Large intestine (tissue), 3 donors: ENCODE data around the gene APLF. TPM values are rescaled to one million over a fixed set of nuclear protein-coding genes. Genes with fewer than 3 reads are reported as not detected.
A peak's percentile ranks its signal among the peaks of the same experiment; 100 is the strongest.
"Not testable (repeated sequence)": the region's sequence is repeated elsewhere in the genome, so short reads cannot be mapped to it uniquely, and the experiment has no call there.

ENCODE experiments used
- DNase-seq, 2 donors: peaks; one replicate each; pipeline versions ENCODE4 v3.0.0 to v3.0.0-alpha.2; 2013
- H3K27ac ChIP-seq: one replicate; pipeline ENCODE4 v1.5.1; 2013; ENCODE audit warnings: low read length
- H3K27me3 ChIP-seq: 2 replicates; pipeline ENCODE4 v1.6.1; 2013; ENCODE audit warnings: low read length; ENCODE audit not compliant: control insufficient read depth, insufficient read depth
- H3K36me3 ChIP-seq: 2 replicates; pipeline ENCODE4 v1.6.1; 2013; ENCODE audit warnings: low read length; ENCODE audit not compliant: control insufficient read depth, insufficient read depth
- H3K4me1 ChIP-seq: one replicate; pipeline ENCODE4 v1.6.1; 2013; ENCODE audit warnings: low read length; ENCODE audit not compliant: control insufficient read depth, insufficient read depth
- H3K4me3 ChIP-seq: one replicate; pipeline ENCODE4 v1.5.1; 2013; ENCODE audit warnings: low read length
- H3K9me3 ChIP-seq: one replicate; pipeline ENCODE4 v1.6.1; 2013; ENCODE audit warnings: mild to moderate bottlenecking, low read depth, low read length, moderate library complexity; ENCODE audit not compliant: control insufficient read depth
- WGBS: methylation state at CpG from one replicate; pipeline ENCODE4 v1.1.5; 2013; ENCODE audit warnings: low lambda C conversion rate; ENCODE audit not compliant: insufficient coverage; 5-methylcytosine and 5-hydroxymethylcytosine counted together
- polyA plus RNA-seq: library from polyadenylated mRNA; unstranded; fragments of 120-200 nt; gene quantifications from one replicate; pipeline ENCODE4 v1.2.1, GENCODE V29; 2013

The APLF gene
- polyA plus RNA-seq, 1 donor = 2.0 TPM

DNA sequence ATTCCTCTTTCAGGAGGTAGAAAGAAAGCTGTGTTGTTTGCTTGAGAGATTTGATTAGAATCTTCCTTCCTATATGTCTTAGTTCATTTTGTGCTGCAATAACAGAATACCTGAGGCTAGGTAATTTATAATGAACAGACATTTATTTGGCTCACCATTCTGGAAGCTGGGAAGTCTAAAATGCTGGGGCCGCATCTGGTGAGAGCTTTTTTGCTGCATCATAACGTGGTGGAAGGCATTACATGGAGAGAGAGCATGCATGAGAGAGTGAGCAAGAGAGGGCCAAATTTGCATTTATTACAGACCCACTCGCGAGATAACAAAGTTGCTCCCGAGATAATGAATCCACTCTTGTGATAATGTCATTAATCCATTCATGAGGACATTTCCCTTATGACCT lies 34.4 kb downstream of the APLF start:
- H3K4me1 ChIP-seq = peaks cover 3% of the 10 kb centered on the region
- WGBS = no CpG with 5 or more reads among the region's 5 CpGs
- no peak overlapping the region for H3K4me3 ChIP-seq
- H3K36me3 ChIP-seq = no peaks in the 10 kb centered on the region
- no peaks in the 10 kb centered on the region for H3K9me3 ChIP-seq
- no peak for DNase-seq
- no peaks in the 10 kb centered on the region for H3K27me3 ChIP-seq
- no peak overlapping the region for H3K27ac ChIP-seq

DNA sequence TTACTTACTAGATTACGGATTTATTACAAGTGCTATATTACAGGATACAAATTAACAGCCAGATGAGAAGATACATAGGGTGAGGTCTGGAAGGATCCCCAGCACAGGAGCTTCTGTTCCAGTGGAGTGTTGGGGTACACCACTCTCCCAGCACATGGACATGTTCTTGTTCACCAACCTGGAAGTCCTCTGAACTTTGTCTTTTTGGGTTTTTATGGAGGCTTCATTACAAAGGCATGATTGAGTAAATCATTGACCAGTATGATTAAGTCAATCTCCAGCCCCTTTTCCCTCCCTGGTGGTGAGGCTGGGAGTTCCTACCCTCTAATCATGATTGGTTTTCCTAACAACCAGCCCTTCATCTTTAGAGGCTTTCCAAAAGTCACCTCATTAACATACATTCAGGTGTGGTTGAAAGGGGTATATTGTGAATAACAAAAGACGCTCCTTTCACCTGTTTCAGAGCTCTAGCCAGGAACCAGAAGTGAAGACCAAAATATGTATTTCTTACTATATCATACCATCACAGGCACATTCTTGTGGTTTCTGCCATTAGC lies 38.3 kb downstream of the APLF start:
- Histone ChIP-seq H3K4me3 (no peak overlapping the region), H3K36me3 (no peaks in the 10 kb centered on the region), H3K27ac (no peak overlapping the region), H3K4me1 (peaks cover 3% of the 10 kb centered on the region), H3K9me3 (no peaks in the 10 kb centered on the region), H3K27me3 (no peaks in the 10 kb centered on the region)
- peak in 1 of 2 donors; percentile 43 for DNase-seq
- 83% methylated on average over 1 of the region's 2 CpGs for WGBS

DNA sequence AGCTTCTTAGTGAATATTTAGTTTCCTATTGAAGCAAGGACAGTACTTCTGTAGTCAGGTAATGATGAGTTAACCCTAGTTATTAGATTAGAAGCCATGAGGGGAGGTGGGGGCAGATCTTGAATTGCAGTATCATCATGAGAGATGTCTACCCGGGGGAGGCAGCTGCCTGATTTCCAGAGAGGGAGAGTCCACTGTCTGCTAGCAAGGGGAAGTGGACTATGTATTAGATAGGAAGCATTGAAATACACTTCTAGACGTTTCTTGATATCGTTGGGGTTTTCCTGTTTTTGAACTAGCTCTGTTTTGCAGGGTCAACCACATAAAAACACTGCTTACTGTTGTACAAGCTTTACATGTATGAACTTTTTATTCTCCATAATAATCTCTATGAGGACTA lies 38.8 kb downstream of the APLF start:
- no peak overlapping the region for H3K4me3 ChIP-seq
- H3K9me3 ChIP-seq = no peaks in the 10 kb centered on the region
- H3K27me3 ChIP-seq = no peaks in the 10 kb centered on the region
- no peak for DNase-seq
- H3K27ac ChIP-seq = no peak overlapping the region
- peaks cover 3% of the 10 kb centered on the region for H3K4me1 ChIP-seq
- 100% methylated on average over 2 of the region's 3 CpGs for WGBS
- no peaks in the 10 kb centered on the region for H3K36me3 ChIP-seq

DNA sequence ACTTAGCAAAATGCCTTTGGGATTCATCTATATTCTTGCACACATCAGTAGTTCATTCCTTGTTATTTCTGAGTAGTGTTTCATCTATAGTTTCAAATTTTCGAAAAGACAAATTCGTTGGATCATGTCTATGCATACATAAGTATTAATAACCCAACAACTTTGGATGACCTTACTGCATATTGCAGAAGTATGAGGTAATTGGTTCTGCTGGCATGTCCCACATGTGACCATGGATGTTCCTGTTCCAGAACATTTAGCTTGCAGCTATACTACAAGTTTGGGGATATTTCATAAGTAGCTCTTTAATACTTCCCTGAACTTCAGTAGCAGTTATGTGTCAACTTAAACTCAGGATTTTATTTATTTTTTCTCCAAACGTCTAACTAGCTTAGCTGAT lies 44.9 kb downstream of the APLF start:
- H3K9me3 ChIP-seq = no peaks in the 10 kb centered on the region
- H3K4me1 ChIP-seq = no peaks in the 10 kb centered on the region
- no peaks in the 10 kb centered on the region for H3K36me3 ChIP-seq
- no peak for DNase-seq
- no peak overlapping the region for H3K4me3 ChIP-seq
- no peaks in the 10 kb centered on the region for H3K27me3 ChIP-seq
- WGBS = no CpG with 5 or more reads among the region's 3 CpGs
- H3K27ac ChIP-seq = no peak overlapping the region

GRCh38 chr2:68512966-68513365 lies 45.6 kb downstream of the APLF start:
- no peak overlapping the region for H3K27ac ChIP-seq
- H3K27me3 ChIP-seq = no peaks in the 10 kb centered on the region
- DNase-seq = no peak
- no peaks in the 10 kb centered on the region for H3K9me3 ChIP-seq
- WGBS = 100% methylated on average over 1 of the region's 1 CpG
- no peak overlapping the region for H3K4me3 ChIP-seq
- H3K4me1 ChIP-seq = no peaks in the 10 kb centered on the region
- H3K36me3 ChIP-seq = no peaks in the 10 kb centered on the region

- Histone ChIP-seq H3K4me1 (no peaks in the 10 kb centered on the region), H3K9me3 (no peaks in the 10 kb centered on the region), H3K27ac (peak overlapping the region; percentile 57), H3K27me3 (no peaks in the 10 kb centered on the region), H3K36me3 (no peaks in the 10 kb centered on the region), H3K4me3 (no peak overlapping the region)
- peak; percentile 2 to 20 for DNase-seq
- no CpG with 5 or more reads among the region's 2 CpGs for WGBS
Measured at GRCh38 chr2:68514316-68514929, 47.0 kb downstream of the APLF start.

GRCh38 chr2:68516051-68516955 lies 48.9 kb downstream of the APLF start:
- H3K9me3 ChIP-seq = no peaks in the 10 kb centered on the region
- H3K27ac ChIP-seq = no peak overlapping the region
- H3K36me3 ChIP-seq = no peaks in the 10 kb centered on the region
- 88% methylated on average over 1 of the region's 5 CpGs for WGBS
- H3K4me3 ChIP-seq = no peak overlapping the region
- H3K4me1 ChIP-seq = no peaks in the 10 kb centered on the region
- DNase-seq = no peak
- H3K27me3 ChIP-seq = no peaks in the 10 kb centered on the region

DNA sequence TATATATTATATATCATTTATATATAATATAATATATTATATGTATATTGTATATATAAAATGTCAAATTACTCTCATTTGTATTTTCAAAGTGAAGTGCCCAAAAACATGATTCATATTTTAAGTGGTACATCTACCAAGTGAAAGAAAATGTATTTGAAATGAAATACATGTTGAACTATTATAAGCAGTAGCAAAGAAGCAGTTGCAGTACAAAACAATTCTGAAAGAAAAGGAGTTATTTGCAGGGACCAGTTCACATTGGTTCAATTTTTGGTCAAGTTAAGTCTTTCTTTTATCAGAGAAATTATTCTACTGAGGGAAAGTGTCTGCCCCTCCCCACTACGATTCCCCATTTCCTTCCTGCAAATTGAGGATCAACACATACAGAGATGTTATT lies 51.9 kb downstream of the APLF start:
- no peak for DNase-seq
- no CpG with 5 or more reads among the region's 1 CpG for WGBS
- H3K27me3 ChIP-seq = no peaks in the 10 kb centered on the region
- H3K4me1 ChIP-seq = no peaks in the 10 kb centered on the region
- H3K27ac ChIP-seq = no peak overlapping the region
- H3K36me3 ChIP-seq = no peaks in the 10 kb centered on the region
- no peak overlapping the region for H3K4me3 ChIP-seq
- H3K9me3 ChIP-seq = no peaks in the 10 kb centered on the region

- 83% methylated on average over 1 of the region's 1 CpG for WGBS
- no peaks in the 10 kb centered on the region for H3K27me3 ChIP-seq
Measured at GRCh38 chr2:68521037-68521436, 53.7 kb downstream of the APLF start.

GRCh38 chr2:68526943-68527342 lies 59.6 kb downstream of the APLF start:
- H3K9me3 ChIP-seq = peaks cover 12% of the 10 kb centered on the region
- H3K4me1 ChIP-seq, H3K4me3 ChIP-seq, H3K27ac ChIP-seq, H3K27me3 ChIP-seq, H3K36me3 ChIP-seq, DNase-seq: not testable (repeated sequence)
- WGBS = no CpG with 5 or more reads among the region's 16 CpGs

More at GRCh38 chr2:68521037-68521436, 53.7 kb downstream of the APLF start:
- H3K4me3 ChIP-seq = no peak overlapping the region
- no peak overlapping the region for H3K27ac ChIP-seq
- DNase-seq = no peak
- no peaks in the 10 kb centered on the region for H3K4me1 ChIP-seq
- H3K9me3 ChIP-seq = no peaks in the 10 kb centered on the region
- no peaks in the 10 kb centered on the region for H3K36me3 ChIP-seq
